Panc1 (cell line): ENCODE measurements around the gene GADL1.

ENCODE experiments used
- POLR2AphosphoS5 ChIP-seq: IDR thresholded peaks from 2 replicates; pipeline ENCODE4 v1.6.1; 2012; ENCODE audit warnings: mild to moderate bottlenecking, low read depth, low read length, moderate library complexity
- TCF7L2 ChIP-seq: IDR thresholded peaks from 2 replicates; pipeline ENCODE4 v1.6.1; 2011; ENCODE audit warnings: mild to moderate bottlenecking, low read depth, low read length, inconsistent platforms
- TF ChIP-seq, protein P1 (sequence below), 2 experiments: IDR thresholded peaks; 2 replicates each; pipeline ENCODE4 v1.6.1; 2011 to 2012; ENCODE audit warnings: low read depth in 2 of 2, control low read depth in 1 of 2, low read length in 1 of 2, mild to moderate bottlenecking in 1 of 2, moderate library complexity in 1 of 2; ENCODE audit not compliant: insufficient read depth in 1 of 2
- TF ChIP-seq, protein P2 (sequence below): fragments of 450-650 bp; IDR thresholded peaks from 2 replicates; pipeline ENCODE4 v1.5.1; 2017; ENCODE audit warnings: mild to moderate bottlenecking

DNA sequence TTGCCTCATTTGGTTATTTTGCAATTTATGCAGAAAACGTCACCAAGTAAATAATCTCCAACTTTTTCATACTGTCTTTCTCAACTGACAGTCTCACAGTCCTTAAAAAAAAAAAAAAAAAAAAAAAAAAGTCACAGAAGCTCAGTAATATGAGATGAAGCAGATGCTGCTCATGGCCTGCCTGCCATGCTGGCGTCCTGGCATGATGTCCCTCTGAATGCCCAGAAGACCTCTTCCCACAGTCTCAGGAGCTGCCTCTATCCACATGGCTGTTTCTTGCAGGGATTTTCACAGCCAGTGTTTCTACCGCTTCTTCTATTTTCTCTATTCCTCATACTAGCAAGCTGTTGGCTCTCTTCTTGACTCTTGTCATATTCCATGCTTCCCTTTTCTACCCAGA lies 200.3 kb downstream of the GADL1 start:
- TF ChIP-seq, protein P1, sequence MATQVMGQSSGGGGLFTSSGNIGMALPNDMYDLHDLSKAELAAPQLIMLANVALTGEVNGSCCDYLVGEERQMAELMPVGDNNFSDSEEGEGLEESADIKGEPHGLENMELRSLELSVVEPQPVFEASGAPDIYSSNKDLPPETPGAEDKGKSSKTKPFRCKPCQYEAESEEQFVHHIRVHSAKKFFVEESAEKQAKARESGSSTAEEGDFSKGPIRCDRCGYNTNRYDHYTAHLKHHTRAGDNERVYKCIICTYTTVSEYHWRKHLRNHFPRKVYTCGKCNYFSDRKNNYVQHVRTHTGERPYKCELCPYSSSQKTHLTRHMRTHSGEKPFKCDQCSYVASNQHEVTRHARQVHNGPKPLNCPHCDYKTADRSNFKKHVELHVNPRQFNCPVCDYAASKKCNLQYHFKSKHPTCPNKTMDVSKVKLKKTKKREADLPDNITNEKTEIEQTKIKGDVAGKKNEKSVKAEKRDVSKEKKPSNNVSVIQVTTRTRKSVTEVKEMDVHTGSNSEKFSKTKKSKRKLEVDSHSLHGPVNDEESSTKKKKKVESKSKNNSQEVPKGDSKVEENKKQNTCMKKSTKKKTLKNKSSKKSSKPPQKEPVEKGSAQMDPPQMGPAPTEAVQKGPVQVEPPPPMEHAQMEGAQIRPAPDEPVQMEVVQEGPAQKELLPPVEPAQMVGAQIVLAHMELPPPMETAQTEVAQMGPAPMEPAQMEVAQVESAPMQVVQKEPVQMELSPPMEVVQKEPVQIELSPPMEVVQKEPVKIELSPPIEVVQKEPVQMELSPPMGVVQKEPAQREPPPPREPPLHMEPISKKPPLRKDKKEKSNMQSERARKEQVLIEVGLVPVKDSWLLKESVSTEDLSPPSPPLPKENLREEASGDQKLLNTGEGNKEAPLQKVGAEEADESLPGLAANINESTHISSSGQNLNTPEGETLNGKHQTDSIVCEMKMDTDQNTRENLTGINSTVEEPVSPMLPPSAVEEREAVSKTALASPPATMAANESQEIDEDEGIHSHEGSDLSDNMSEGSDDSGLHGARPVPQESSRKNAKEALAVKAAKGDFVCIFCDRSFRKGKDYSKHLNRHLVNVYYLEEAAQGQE (IDR thresholded peaks at IDR 0.05; ENCODE audit: insufficient read depth in 1 of 2, low read depth in 2 of 2, low read length in 1 of 2) = no peak
- no peak for TF ChIP-seq POLR2AphosphoS5
- TF ChIP-seq TCF7L2 = no peak
- TF ChIP-seq, protein P2, sequence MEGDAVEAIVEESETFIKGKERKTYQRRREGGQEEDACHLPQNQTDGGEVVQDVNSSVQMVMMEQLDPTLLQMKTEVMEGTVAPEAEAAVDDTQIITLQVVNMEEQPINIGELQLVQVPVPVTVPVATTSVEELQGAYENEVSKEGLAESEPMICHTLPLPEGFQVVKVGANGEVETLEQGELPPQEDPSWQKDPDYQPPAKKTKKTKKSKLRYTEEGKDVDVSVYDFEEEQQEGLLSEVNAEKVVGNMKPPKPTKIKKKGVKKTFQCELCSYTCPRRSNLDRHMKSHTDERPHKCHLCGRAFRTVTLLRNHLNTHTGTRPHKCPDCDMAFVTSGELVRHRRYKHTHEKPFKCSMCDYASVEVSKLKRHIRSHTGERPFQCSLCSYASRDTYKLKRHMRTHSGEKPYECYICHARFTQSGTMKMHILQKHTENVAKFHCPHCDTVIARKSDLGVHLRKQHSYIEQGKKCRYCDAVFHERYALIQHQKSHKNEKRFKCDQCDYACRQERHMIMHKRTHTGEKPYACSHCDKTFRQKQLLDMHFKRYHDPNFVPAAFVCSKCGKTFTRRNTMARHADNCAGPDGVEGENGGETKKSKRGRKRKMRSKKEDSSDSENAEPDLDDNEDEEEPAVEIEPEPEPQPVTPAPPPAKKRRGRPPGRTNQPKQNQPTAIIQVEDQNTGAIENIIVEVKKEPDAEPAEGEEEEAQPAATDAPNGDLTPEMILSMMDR = no peak
